ENCODE data around the gene COMMD10. TPM values are rescaled to one million over a fixed set of nuclear protein-coding genes. Genes with fewer than 3 reads are reported as not detected.
"Not testable (repeated sequence)": the region's sequence is repeated elsewhere in the genome, so short reads cannot be mapped to it uniquely, and the experiment has no call there.

The COMMD10 gene
- total RNA-seq, 3 donors from 2014 or later, result 37.6 to 57.8 (median 54.1) TPM

DNA sequence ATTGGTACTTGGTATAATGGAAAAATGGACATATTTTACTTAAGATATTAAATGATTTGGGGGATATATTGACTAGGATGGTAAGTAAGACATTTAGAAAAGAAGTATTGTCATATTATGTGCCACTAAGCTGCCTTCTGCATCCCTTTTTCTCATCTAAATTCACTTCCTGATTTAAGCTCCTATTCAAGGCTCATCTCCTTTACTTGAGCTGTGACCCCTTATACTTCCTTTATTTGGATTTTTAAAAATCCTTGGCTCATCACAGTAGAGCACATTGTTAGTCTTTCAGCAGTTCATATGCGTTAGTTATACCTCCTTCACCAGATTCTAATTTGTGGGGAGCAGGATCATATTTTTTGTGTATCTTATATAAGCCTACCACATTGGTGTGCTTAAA lies 6.6 kb downstream of the COMMD10 start:
- TF ChIP-seq POLR2A (IDR thresholded peaks at IDR 0.05) (no peak), POLR2AphosphoS5 (IDR thresholded peaks at IDR 0.05) (no peak)
- TF ChIP-seq, protein P1, sequence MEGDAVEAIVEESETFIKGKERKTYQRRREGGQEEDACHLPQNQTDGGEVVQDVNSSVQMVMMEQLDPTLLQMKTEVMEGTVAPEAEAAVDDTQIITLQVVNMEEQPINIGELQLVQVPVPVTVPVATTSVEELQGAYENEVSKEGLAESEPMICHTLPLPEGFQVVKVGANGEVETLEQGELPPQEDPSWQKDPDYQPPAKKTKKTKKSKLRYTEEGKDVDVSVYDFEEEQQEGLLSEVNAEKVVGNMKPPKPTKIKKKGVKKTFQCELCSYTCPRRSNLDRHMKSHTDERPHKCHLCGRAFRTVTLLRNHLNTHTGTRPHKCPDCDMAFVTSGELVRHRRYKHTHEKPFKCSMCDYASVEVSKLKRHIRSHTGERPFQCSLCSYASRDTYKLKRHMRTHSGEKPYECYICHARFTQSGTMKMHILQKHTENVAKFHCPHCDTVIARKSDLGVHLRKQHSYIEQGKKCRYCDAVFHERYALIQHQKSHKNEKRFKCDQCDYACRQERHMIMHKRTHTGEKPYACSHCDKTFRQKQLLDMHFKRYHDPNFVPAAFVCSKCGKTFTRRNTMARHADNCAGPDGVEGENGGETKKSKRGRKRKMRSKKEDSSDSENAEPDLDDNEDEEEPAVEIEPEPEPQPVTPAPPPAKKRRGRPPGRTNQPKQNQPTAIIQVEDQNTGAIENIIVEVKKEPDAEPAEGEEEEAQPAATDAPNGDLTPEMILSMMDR (IDR thresholded peaks at IDR 0.05), result no peak
- no peak for DNase-seq (ENCODE audit: low spot score in 2 of 2)
- Histone ChIP-seq H3K27ac (no peak overlapping the region), H3K4me1 (no peaks in the 10 kb centered on the region), H3K4me3 (no peak overlapping the region), H3K36me3 (peaks cover 13% of the 10 kb centered on the region), H3K9me3 (no peaks in the 10 kb centered on the region), H3K27me3 (no peaks in the 10 kb centered on the region)
- intact Hi-C loops (cut with DNase I; ENCODE audit: low total_unique reads), result no loop called here

DNA sequence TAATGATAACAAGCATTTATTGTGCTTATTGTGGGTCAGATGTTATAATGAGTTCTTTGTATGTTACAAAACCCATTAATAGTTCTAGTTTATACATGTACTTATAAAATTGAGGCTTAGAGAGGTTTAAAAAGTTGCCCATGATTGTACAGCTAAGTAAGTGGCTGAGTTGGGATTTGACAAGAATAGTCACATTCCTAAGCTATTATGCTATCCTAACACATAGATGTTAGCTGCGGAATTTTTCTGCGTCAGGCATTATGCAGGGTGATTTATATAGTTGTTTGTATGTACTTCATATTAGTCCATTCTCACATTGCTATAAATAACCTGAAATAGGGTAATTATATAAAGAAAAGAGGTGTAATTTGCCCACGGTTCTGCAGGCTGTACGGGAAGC lies 12.5 kb downstream of the COMMD10 start:
- TF ChIP-seq, protein P1 (IDR thresholded peaks at IDR 0.05), result no peak
- TF ChIP-seq POLR2A (IDR thresholded peaks at IDR 0.05), result no peak
- no peak for TF ChIP-seq POLR2AphosphoS5 (IDR thresholded peaks at IDR 0.05)
- H3K4me1 ChIP-seq, result no peaks in the 10 kb centered on the region
- H3K27me3 ChIP-seq, result no peaks in the 10 kb centered on the region
- H3K36me3 ChIP-seq, result peaks cover 15% of the 10 kb centered on the region
- no peak overlapping the region for H3K4me3 ChIP-seq
- intact Hi-C loops (cut with DNase I; ENCODE audit: low total_unique reads), result no loop called here
- no peak overlapping the region for H3K27ac ChIP-seq
- no peaks in the 10 kb centered on the region for H3K9me3 ChIP-seq
- no peak for DNase-seq (ENCODE audit: low spot score in 2 of 2)

- Histone ChIP-seq H3K27ac (no peak overlapping the region), H3K9me3 (no peaks in the 10 kb centered on the region), H3K36me3 (peaks cover 5% of the 10 kb centered on the region), H3K27me3 (no peaks in the 10 kb centered on the region), H3K4me1 (no peaks in the 10 kb centered on the region), H3K4me3 (no peak overlapping the region)
- TF ChIP-seq POLR2A (IDR thresholded peaks at IDR 0.05) (no peak), POLR2AphosphoS5 (IDR thresholded peaks at IDR 0.05) (no peak)
- TF ChIP-seq, protein P1 (IDR thresholded peaks at IDR 0.05), result no peak
- intact Hi-C loops (cut with DNase I; ENCODE audit: low total_unique reads), result no loop called here
- DNase-seq (ENCODE audit: low spot score in 2 of 2), result no peak
Measured at GRCh38 chr5:116098998-116099397, 14.2 kb downstream of the COMMD10 start.

- H3K4me1 ChIP-seq; H3K4me3 ChIP-seq; H3K27ac ChIP-seq; DNase-seq (ENCODE audit: low spot score in 2 of 2); H3K9me3 ChIP-seq; H3K36me3 ChIP-seq; intact Hi-C loops (cut with DNase I; ENCODE audit: low total_unique reads); H3K27me3 ChIP-seq: not testable (repeated sequence)
Measured at GRCh38 chr5:116104941-116105340, 20.1 kb downstream of the COMMD10 start.

DNA sequence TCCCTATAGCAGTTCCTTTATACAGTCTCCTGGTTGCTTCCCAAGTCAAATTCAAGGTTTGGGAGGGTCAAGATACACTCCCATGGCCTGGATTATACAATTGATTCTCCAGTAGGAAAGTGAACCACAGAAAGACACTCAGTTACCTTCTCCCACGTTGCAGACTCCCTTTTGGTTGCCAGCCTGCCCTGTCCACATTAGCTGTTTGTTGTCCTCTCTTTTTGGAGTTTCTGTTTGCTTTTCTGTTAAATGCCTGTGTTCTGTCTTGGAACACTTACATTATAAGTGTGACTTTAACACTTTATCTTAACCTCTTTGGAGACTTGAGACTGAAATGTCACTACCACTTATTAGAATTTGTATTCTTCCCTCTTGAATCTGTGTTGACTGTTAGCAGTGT lies 30.3 kb downstream of the COMMD10 start:
- DNase-seq (ENCODE audit: low spot score in 2 of 2), result no peak
- Histone ChIP-seq H3K9me3 (peaks cover 12 to 35% of the 10 kb centered on the region in 2 donors), H3K4me3 (no peak overlapping the region), H3K36me3 (no peaks in the 10 kb centered on the region), H3K27me3 (no peaks in the 10 kb centered on the region), H3K4me1 (no peaks in the 10 kb centered on the region), H3K27ac (no peak overlapping the region)
- no peak for TF ChIP-seq POLR2AphosphoS5 (IDR thresholded peaks at IDR 0.05)
- intact Hi-C loops (cut with DNase I; ENCODE audit: low total_unique reads), result no loop called here

- H3K9me3 ChIP-seq, result no peaks in the 10 kb centered on the region
- no peak overlapping the region for H3K4me3 ChIP-seq
- no peaks in the 10 kb centered on the region for H3K4me1 ChIP-seq
- H3K27ac ChIP-seq, result no peak overlapping the region
- no peak for DNase-seq (ENCODE audit: low spot score in 2 of 2)
- TF ChIP-seq POLR2A (IDR thresholded peaks at IDR 0.05) (no peak), POLR2AphosphoS5 (IDR thresholded peaks at IDR 0.05) (no peak)
- TF ChIP-seq, protein P1 (IDR thresholded peaks at IDR 0.05), result no peak
- no peaks in the 10 kb centered on the region for H3K36me3 ChIP-seq
- no peaks in the 10 kb centered on the region for H3K27me3 ChIP-seq
- intact Hi-C loops (cut with DNase I; ENCODE audit: low total_unique reads), result no loop called here
Measured at GRCh38 chr5:116130471-116130870, 45.6 kb downstream of the COMMD10 start.
